ENCODE data around the gene TPSB2.

DNA sequence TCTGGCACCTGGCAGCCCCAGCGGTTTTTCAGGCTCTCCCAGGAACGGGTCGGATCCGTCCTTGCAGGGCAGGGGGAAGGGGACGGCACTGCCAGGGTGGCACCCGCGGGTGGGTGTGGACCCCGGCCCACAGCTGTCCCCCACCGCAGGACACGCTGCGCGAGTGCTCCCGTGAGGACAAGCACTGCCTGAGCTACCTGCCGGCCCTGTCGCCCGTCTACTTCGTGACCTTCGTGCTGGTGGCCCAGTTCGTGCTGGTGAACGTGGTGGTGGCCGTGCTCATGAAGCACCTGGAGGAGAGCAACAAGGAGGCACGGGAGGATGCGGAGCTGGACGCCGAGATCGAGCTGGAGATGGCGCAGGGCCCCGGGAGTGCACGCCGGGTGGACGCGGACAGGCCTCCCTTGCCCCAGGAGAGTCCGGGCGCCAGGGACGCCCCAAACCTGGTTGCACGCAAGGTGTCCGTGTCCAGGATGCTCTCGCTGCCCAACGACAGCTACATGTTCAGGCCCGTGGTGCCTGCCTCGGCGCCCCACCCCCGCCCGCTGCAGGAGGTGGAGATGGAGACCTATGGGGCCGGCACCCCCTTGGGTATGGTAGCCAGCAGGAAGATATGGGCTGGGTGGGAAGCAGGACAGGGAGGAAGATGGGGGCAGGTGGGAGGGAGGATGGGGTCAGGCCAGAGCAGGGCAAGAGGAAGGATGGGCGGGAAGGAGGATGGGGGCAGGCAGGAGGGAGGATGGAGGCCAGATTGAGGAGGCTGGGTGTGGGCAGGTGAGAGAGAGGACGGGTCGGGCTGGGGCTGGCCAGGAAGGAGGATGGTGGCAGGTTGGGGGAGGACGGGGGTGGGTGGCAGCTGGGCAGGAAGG, 11.7 kb downstream of the TPSB2 start:
- TF ChIP-seq POLR2A (IDR thresholded peaks at IDR 0.05) = no peak
- TF ChIP-seq, protein P1, sequence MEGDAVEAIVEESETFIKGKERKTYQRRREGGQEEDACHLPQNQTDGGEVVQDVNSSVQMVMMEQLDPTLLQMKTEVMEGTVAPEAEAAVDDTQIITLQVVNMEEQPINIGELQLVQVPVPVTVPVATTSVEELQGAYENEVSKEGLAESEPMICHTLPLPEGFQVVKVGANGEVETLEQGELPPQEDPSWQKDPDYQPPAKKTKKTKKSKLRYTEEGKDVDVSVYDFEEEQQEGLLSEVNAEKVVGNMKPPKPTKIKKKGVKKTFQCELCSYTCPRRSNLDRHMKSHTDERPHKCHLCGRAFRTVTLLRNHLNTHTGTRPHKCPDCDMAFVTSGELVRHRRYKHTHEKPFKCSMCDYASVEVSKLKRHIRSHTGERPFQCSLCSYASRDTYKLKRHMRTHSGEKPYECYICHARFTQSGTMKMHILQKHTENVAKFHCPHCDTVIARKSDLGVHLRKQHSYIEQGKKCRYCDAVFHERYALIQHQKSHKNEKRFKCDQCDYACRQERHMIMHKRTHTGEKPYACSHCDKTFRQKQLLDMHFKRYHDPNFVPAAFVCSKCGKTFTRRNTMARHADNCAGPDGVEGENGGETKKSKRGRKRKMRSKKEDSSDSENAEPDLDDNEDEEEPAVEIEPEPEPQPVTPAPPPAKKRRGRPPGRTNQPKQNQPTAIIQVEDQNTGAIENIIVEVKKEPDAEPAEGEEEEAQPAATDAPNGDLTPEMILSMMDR (IDR thresholded peaks at IDR 0.05) = no peak
